ENCODE results near the gene ST3GAL6. TPM values are rescaled to one million over a fixed set of nuclear protein-coding genes. Genes with fewer than 3 reads are reported as not detected.
A peak's percentile ranks its signal among the peaks of the same experiment; 100 is the strongest.

The ST3GAL6 gene
- total RNA-seq, 1 experiment from 2014 or later = 11.1 TPM

- DNase-seq (ENCODE audit: low spot score) = no peak
Observed at GRCh38 chr3:98776140-98776493, 13.0 kb downstream of the ST3GAL6 start.

- DNase-seq (ENCODE audit: low spot score) = no peak
Observed at GRCh38 chr3:98777286-98777685, 14.1 kb downstream of the ST3GAL6 start.

DNA sequence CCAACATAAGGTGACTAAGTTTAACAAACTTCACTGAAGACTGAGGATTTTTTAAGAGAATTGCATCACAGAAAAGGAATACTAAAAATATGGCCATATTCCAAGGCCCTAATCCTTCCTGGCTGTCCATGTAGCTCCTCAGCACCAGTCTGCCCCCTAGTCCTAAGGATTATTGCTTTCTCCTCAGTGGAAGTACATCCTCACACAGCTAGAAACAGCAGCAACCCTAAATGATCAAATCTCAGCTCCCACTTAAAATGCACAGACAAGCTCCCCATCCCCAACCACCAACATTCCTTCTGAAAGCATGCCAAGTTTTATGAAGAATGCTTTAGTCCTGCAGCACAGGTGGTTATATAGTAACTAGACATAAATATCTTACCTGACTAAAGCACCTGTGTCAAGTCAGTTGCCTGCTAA, 14.7 kb downstream of the ST3GAL6 start:
- DNase-seq (ENCODE audit: low spot score) = peak; percentile 49

GRCh38 chr3:98778383-98778782, 15.2 kb downstream of the ST3GAL6 start:
- DNase-seq (ENCODE audit: low spot score) = peak; percentile 42

DNA sequence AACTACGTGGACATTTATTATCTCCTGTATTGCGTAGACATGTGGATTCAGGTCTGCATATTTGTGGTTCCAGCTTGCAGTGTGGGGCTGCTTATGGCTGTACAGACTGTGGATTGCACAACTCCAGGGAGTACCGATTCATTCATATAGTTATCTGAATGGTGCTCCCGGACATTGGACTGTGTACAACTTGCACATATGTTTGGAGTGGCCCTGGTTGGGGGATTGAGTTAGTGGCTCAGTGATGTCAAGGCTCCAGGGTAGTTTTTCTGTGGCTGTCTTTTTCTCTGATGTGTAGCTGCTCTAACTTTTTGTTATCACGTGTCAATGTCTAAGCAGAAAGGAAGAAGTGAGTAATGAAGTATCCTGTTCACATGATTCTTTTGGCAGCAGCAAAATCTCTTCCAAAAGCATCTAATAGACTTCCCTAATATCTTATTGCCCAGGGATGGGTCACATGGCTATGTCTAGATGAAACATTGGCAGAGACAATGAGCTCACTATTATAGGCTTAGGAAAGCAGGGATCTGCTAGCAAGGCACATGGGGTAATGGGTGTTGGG, 15.8 kb downstream of the ST3GAL6 start:
- DNase-seq (ENCODE audit: low spot score) = peak; percentile 92

DNA sequence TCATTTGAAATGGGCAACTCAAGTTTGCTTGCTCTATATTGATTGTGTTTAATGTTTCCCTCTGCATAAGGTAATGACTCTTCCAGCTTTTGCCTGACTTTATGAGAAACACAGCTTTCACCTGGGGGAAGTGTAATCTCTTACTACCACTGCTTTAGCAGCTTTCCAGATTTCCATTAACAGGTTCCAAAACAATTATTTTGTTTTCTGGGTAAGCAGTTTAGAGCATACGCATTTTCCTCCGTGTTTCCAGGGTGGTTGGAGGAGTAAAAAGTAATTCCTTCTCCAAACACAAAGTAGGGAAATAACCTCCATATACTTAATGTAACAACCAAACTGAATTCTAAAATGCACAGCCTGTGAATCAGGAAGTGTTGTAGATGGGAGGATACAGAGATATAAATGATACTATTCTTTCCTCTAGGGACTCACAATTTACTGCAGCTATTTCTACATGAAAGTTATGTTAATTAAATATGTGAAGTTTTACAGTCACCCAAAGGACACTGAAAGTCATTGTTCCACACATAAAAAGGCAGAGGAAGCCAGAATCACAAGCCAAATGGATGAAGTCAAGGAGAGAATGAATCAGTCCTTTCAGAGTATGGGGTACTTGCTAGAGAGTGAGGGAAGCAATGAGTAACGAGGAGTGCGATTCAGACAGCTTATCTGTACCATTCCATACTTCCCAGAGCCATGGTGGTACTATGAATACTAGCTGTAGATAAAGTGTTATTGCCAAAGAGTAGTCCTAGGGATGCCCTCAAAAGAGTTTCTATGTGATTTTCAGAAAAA, 16.6 kb downstream of the ST3GAL6 start:
- DNase-seq (ENCODE audit: low spot score) = no peak

DNA sequence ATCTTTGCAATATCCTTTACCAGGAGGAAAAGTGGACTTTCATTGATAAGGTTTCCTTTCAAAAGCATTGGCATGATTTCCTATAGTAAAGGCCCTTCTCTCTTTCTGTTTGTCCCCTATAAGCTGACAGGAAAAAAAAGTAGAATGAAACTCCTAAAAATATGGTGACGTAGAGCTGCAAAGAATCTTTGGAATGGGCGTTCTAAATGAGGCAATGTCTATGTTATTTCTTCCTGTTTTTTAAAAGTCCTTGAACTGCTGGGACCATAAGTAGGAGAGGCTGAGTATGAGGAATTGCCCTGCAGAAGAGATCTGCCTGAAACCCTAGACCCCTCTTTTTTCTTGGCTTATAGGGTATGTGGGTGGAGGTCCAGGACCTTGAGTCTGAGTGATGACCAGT, 17.2 kb downstream of the ST3GAL6 start:
- DNase-seq (ENCODE audit: low spot score) = no peak

DNA sequence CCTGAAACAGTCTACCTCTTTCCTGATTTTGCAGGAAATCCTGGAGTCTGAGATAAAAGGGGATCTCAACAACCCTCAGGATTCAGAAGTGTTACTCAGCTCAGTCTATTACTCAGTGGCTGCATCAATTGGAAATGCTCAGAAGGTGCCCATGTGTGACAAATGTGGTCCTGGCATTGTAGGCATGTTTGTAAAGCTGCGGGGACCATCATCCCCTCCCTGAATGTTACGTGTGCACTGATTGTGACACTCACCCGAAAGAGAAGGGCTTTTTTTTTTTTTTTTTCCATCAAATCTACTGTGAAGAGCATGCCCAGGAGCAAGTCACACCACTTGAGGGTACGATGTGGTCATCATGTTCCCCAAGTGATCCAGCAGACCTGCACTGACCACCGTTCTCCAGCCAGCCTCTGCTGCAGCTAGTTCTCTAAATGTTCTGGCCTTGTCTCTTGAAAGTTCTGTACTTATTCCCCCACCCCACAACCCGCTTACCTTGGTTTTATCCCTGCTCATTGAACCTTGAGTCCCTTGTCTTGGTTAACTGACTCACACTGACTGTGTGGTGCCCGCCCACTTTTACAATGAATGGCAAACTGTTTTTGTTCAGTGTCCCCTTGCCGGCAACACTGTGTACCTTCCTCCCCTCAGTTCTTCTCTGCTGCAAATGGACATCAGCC, 19.8 kb downstream of the ST3GAL6 start:
- DNase-seq (ENCODE audit: low spot score) = no peak

GRCh38 chr3:98784042-98784441, 20.9 kb downstream of the ST3GAL6 start:
- no peak for DNase-seq (ENCODE audit: low spot score)

DNA sequence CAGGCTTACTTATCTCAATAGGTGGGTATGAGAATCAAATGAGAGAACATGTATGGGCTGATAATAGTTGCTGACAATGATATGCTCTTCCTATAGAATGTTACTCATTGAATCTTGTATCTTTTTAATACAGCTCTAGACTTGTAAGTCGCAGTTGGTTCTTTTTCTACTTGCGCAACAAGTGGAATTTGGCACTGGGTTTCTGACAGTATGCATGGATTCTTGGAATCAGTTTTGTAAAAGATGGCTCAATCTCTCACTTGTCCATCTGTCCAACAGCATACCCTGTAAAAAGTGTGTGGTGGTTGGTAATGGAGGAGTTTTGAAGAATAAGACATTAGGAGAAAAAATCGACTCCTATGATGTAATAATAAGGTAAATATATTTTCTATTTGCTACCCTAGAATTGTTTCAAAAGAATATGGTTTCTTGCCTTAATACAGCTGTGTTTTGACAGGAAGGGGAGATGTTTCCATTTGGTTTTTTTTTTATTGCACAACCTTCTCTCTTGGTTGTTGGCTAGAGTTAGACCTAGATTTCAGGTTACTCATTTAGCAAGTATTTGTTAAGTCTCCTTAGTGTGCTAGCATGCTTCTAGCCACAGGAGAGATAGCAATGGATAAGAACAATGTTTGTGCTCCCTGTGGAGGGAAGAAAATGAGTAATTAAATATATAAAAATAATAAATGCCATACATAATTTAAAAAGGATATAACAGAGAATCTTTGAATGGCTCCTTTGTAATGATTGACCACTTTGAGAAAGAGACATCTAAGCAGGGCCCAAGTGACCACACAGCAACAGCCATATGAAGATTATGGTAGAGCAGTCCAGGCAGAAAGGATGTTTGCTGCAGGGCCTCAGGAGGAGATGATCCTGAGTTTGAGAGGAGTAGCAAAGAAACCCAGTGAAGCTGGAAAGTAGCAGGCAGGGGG, 21.8 kb downstream of the ST3GAL6 start:
- DNase-seq (ENCODE audit: low spot score) = peak; percentile 57

DNA sequence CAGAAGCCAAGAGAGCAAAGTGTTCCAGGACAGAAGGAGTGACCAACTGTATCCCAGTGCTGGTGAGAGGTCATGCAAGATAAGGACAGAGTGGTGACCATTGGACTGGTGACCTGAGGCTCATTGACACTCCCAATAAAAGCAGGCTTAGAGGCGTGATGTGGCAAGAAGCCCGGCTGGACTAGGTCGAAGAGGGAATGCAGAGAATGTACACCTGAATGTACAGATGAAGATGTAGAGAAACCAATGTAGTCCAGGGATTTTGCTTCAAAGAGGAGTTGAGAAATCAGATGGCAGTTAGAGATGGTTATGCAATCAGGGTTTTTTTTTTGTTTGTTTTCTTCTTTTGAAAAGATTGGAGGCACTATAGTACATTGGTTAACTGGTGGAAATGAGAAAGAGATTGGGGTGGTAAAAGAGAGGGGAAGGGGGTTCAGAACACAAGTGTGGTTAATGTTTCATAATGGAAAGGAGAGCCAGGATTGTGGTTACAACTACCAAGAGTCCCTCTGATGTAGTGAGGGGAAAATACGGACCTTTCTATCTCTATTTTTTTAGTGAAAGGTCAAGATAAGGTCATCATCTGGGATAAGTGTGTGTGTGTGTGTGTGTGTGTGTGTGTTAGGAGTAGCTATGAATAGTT, 23.3 kb downstream of the ST3GAL6 start:
- DNase-seq (ENCODE audit: low spot score) = no peak

- DNase-seq (ENCODE audit: low spot score) = no peak
Observed at GRCh38 chr3:98787181-98787580, 24.0 kb downstream of the ST3GAL6 start.

DNA sequence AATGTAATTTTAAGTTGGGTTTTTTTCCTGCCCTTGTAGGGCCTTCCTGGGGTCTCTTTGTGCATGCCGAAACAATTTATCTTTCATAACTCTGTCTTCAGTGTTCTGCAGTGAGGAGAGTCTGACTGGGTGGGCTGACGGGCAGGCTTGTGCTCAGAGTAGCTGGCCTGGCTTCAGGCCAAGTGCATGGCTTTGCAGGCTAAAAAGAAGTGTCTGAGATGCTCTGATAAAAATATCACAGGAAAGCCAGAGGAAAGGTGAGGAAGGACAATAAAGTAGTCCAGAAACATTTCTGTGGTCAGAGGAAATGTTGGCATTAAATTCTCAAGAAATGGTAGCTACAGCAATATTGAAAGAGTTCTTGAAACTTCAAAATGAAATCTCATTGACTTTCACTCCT, 25.5 kb downstream of the ST3GAL6 start:
- DNase-seq (ENCODE audit: low spot score) = no peak

- DNase-seq (ENCODE audit: low spot score) = peak; percentile 40
Observed at GRCh38 chr3:98791341-98792325, 28.5 kb downstream of the ST3GAL6 start.

DNA sequence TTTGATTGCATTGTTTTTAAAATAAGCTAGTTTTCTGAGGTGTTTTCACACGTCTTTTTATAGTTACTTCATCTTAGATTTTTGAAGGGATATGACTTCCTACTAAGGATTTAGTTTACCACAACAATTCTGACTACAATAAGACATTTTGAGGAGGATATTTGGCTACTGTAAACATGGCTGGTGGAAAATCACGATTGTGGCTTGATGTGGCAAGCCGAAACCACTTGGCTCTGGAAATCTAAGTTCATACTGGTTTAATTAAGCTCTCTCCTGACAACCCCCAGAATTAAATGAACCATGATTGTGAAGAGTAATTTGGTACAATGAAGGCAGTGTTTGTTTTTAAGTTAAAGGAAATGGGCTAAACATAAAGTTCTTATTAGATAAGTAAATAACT, 30.8 kb downstream of the ST3GAL6 start:
- no peak for DNase-seq (ENCODE audit: low spot score)

- DNase-seq (ENCODE audit: low spot score) = no peak
Observed at GRCh38 chr3:98796334-98796733, 33.2 kb downstream of the ST3GAL6 start.

DNA sequence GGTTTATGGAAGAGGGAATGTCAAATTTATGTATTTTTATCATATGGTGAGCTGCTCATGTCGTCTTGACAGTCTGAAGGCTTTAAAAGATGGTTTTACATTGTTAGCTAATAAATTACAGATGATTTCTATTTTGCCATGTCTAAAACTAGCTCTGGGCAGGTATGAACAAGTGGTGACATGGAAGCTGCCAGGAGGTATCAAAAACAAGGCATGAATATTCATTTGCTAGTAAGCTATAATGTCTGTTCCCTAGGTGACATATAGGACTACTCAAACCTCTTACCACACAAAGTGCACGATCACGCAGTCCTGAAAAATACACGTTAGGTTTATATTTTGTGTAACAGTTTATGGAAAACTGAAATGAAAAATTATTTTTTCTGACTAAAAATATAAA, 34.8 kb downstream of the ST3GAL6 start:
- DNase-seq (ENCODE audit: low spot score) = no peak

- DNase-seq (ENCODE audit: low spot score) = no peak
Observed at GRCh38 chr3:98798820-98799219, 35.7 kb downstream of the ST3GAL6 start.

- no peak for DNase-seq (ENCODE audit: low spot score)
Observed at GRCh38 chr3:98799479-98799878, 36.3 kb downstream of the ST3GAL6 start.

- no peak for DNase-seq (ENCODE audit: low spot score)
Observed at GRCh38 chr3:98800401-98800800, 37.3 kb downstream of the ST3GAL6 start.
